Small intestine (tissue), 7 donors: ENCODE measurements around the gene ARAP1. TPM values are rescaled to one million over a fixed set of nuclear protein-coding genes. Genes with fewer than 3 reads are reported as not detected.

Experiments used
- DNase-seq, 2 donors: peaks; one replicate each; pipeline versions ENCODE4 v3.0.0 to v3.0.0-alpha.2; 2013
- FAIRE-seq: peaks from 2 replicates; lab custom pipeline; 2012; peaks lifted over from hg19 to GRCh38; lab: Jason Lieb, UNC
- H3K27ac ChIP-seq, 3 donors: one replicate each; pipeline ENCODE4 v1.5.1; 2013; ENCODE audit warnings: low read length in 2 of 3, mild to moderate bottlenecking in 2 of 3, control low read depth in 1 of 3, inconsistent platforms in 1 of 3, low read depth in 1 of 3, moderate library complexity in 1 of 3
- H3K27me3 ChIP-seq, 3 donors: one replicate each; pipeline ENCODE4 v1.6.1; 2013; ENCODE audit warnings: low read length in 3 of 3, inconsistent platforms in 1 of 3; ENCODE audit not compliant: control insufficient read depth in 3 of 3, insufficient read depth in 3 of 3
- H3K36me3 ChIP-seq, 3 donors: one replicate each; pipeline ENCODE4 v1.6.1; 2013; ENCODE audit warnings: low read length in 3 of 3, inconsistent platforms in 1 of 3, low read depth in 1 of 3, mild to moderate bottlenecking in 1 of 3, moderate library complexity in 1 of 3; ENCODE audit not compliant: control insufficient read depth in 3 of 3, insufficient read depth in 2 of 3
- H3K4me1 ChIP-seq, 3 donors: one replicate each; pipeline ENCODE4 v1.6.1; 2013; ENCODE audit warnings: low read length in 2 of 3, inconsistent platforms in 1 of 3, low read depth in 1 of 3, mild to moderate bottlenecking in 1 of 3, moderate library complexity in 1 of 3; ENCODE audit not compliant: control insufficient read depth in 3 of 3, insufficient read depth in 2 of 3
- H3K4me3 ChIP-seq, 3 donors: one replicate each; pipeline ENCODE4 v1.5.1; 2013; ENCODE audit warnings: low read length in 3 of 3, control low read depth in 1 of 3, inconsistent platforms in 1 of 3, low read depth in 1 of 3, mild to moderate bottlenecking in 1 of 3, moderate library complexity in 1 of 3
- H3K9me3 ChIP-seq, 2 donors: one replicate each; pipeline ENCODE4 v1.6.1; 2013; ENCODE audit warnings: low read depth in 1 of 2, low read length in 1 of 2; ENCODE audit not compliant: control insufficient read depth in 2 of 2, insufficient read depth in 1 of 2
- WGBS, 3 donors: extraction: QIAGEN DNeasy Blood & Tissue Kit; methylation state at CpG; one replicate each; pipeline ENCODE4 v1.1.7; 2013; 5-methylcytosine and 5-hydroxymethylcytosine counted together
- polyA plus RNA-seq, 4 donors: library from polyadenylated mRNA; stranded (reverse) in 3 of 4; unstranded in 1 of 4; fragments of 200-250 nt in 3 of 4; fragments of 120-200 nt in 1 of 4; gene quantifications; one replicate each; pipeline versions ENCODE4 v1.2.1 to v1.2.3, GENCODE V29; 2013
- donor health status: healthy with polysubstance abuse.
- donor health status: control.
- donor health status: control.
- donor health status: Bipolar disorder and iron deficiency.
- donor health status: healthy.

The ARAP1 gene
- polyA plus RNA-seq, 4 donors = 42.2 to 70.9 (median 53.2) TPM

DNA sequence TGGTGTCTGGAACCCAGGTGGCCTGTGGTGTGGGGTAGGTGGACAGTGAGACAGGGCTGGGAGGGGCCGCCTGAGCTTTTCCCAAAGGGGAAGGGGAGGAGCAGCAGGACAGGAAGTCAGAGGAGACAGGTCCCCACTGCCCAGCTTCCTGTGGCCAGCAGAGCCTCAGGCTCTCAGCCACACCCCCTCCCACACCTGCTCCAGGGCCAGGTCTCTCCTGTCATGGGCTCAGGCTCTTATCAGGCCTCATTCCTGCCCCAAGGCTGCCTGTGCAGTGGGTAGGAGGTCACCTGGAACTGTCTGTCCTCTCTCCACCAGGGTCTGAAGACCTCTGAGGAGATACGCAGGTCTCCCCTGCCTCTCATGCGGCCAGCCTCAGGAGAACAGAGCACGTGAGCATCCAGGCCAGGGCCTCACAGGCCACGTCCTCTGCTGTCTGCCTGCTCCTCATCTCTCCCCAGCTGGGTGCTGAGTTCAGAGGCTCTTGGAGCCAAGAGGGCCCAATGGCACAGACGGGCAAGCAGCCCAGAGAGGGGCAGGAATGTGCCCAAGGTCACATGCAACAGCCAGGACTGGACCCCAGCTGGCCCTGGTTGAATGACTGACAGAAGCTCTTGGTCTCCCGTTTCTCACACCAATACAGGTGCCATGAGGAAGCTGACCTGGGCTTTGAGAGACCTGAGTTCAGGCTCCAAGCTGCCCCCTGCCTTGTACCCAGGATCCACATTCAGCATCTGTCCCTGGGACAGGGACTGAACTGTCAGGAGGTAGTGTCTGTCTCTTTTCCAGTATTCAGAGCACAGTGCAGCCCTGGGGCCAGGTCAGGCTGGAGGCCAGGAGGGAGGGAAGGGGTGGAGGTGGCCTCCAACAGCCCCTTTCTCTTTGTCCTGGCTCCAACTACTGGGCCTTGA is 24.9 kb upstream of the ARAP1 start:
- 38 to 70% (median 59%) methylated on average over 6 to 7 of the region's 7 CpGs for WGBS, 3 donors
- Histone ChIP-seq H3K27ac (peak overlapping the region in 2 of 3 donors; percentile 39 to 86), H3K36me3 (peaks cover 0 to 90% (median 0%) of the 10 kb centered on the region in 3 donors), H3K4me1 (peaks cover 0 to 68% (median 3%) of the 10 kb centered on the region in 3 donors), H3K4me3 (peak overlapping the region in 1 of 3 donors; percentile 1), H3K27me3 (no peaks in the 10 kb centered on the region), H3K9me3 (no peaks in the 10 kb centered on the region)
- FAIRE-seq (no peak), DNase-seq (peak in 1 of 2 donors; percentile 49)

DNA sequence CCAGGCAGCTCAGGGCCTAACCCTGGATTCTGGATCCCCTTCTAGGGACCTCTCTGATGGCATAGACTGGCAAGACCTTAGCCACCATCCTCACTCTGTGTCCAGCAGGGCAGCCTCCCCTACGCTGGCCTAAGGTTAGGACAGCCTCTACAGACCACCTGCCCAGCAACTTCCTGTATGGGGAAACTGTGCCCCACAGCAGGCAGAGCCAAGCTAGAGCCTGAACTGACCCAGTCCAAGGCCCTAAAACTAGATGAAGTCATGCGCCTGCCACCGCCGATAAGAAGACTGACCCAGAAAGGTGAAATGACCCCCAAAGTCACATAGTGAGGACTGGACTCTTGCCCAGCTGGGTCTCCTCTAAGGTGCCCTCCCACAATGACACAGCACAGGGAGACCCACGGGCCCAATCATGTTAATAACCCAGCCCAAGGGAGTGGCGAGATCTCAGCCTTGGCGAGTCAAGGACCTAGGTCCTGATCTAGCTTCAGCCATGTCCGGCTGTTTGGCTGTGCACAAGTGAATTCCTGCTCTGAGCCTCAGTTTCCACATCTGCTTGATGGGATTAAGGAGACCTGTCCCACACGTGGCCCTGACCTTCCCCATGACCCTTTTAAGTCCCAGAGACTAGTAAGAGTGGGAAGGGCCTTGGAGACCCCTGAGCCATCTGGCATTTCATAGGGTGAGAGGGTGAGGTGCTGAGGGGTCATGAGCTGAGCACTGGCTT is 24.1 kb upstream of the ARAP1 start:
- WGBS, 3 donors = 55 to 78% (median 62%) methylated on average over 9 of the region's 9 CpGs
- peak overlapping the region in 1 of 3 donors; percentile 6 for H3K4me3 ChIP-seq
- no peak for FAIRE-seq
- H3K27ac ChIP-seq = peak overlapping the region in 1 of 3 donors; percentile 86
- DNase-seq = peak in 1 of 2 donors; percentile 71
- H3K36me3 ChIP-seq = peaks cover 0 to 98% (median 0%) of the 10 kb centered on the region in 3 donors
- no peaks in the 10 kb centered on the region for H3K27me3 ChIP-seq
- H3K9me3 ChIP-seq = no peaks in the 10 kb centered on the region
- H3K4me1 ChIP-seq = peaks cover 0 to 75% (median 3%) of the 10 kb centered on the region in 3 donors

DNA sequence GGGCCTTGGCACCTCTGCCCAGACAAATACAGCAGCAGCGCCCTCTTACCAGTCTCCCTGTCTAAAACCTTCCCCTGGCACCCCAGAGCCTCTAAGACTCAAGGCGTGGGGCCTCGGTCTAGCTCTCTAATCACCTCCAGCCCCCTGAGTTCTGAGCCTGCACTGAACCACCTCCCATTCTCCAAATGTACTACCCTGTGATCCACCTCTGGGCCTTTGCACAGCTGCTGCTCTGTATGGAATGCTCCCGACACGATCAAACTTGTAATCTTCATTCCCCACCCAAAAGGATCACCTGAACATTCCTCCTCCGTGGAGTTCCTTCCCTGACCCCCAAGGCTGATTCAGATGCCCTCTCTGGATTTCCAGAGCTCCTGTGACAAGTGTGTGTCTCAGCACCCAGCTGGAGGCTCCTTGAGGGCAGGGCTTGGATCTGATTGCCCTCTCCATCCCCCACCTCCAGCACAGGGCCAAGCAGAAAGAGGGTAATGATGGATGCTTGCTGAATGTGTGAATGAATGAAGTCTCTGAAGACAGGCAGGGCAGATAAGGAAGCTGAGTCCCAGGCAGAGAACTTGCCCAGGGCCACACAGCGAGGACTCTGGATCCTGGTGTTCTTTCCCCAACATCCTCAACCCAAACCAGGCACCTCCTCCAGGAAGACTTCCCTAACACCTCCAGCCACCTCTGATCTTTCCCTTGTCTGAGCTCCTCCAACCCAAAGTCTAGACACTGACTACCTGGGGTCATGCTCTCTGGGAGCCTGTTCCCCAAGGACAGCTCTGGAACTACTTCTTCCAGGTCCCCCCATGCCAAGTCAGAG is 23.3 kb upstream of the ARAP1 start:
- FAIRE-seq (no peak), DNase-seq (no peak)
- no peaks in the 10 kb centered on the region for H3K27me3 ChIP-seq
- 61 to 79% (median 79%) methylated on average over 7 of the region's 7 CpGs for WGBS, 3 donors
- H3K4me1 ChIP-seq = peaks cover 0 to 80% (median 3%) of the 10 kb centered on the region in 3 donors
- peak overlapping the region in 1 of 3 donors; percentile 86 for H3K27ac ChIP-seq
- H3K9me3 ChIP-seq = no peaks in the 10 kb centered on the region
- peak overlapping the region in 1 of 3 donors; percentile 6 for H3K4me3 ChIP-seq
- peaks cover 0 to 100% (median 0%) of the 10 kb centered on the region in 3 donors for H3K36me3 ChIP-seq

DNA sequence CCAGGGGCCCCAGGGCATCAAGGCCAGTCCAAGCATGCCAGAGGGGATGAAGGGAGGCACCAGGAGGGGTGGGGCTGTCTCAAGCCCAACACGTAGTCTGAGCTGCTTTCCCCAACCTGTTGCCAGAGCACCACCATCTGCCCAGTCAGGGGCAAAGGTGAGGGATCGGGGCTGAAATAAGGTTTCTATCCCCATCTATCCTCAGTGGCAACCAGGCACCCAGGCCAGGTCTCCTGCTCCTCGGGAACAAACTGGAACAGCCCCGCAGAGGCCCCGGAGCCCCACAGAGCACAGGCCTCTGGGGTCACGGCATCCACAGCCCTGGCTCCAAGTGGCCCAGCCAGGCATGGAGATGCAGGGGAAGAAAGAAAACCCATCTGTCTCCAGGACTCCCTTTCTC is 22.3 kb upstream of the ARAP1 start:
- Histone ChIP-seq H3K9me3 (no peaks in the 10 kb centered on the region), H3K27ac (peak overlapping the region in 1 of 3 donors; percentile 21), H3K36me3 (peaks cover 0 to 97% (median 0%) of the 10 kb centered on the region in 3 donors), H3K27me3 (no peaks in the 10 kb centered on the region), H3K4me1 (peaks cover 0 to 80% (median 3%) of the 10 kb centered on the region in 3 donors), H3K4me3 (no peak overlapping the region)
- 39 to 72% (median 49%) methylated on average over 6 of the region's 6 CpGs for WGBS, 3 donors
- FAIRE-seq = no peak
- DNase-seq = no peak

DNA sequence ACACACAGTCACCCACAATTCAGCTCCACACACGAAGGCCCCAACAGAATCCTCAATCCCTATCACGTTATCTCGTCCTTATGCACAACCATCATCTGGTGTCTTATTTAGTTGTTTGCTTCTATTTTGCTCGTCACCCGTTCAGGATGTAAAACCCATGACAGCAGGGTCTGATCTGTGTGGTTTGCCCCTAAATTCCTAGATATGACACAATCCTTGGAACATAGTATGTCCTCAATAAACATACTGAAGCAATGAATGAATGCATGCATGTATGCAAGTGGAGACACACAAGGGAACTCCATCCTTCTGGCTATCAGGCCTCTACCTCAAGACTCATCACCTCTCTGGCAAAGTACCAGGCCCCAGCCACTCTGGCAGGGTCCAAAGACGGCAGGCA is 21.5 kb upstream of the ARAP1 start:
- DNase-seq = no peak
- H3K4me3 ChIP-seq = no peak overlapping the region
- H3K27ac ChIP-seq = peak overlapping the region in 1 of 3 donors; percentile 46
- peaks cover 0 to 95% (median 0%) of the 10 kb centered on the region in 3 donors for H3K36me3 ChIP-seq
- H3K9me3 ChIP-seq = no peaks in the 10 kb centered on the region
- peaks cover 0 to 79% (median under 1%) of the 10 kb centered on the region in 3 donors for H3K4me1 ChIP-seq
- FAIRE-seq = no peak
- WGBS, 3 donors = 55 to 62% (median 61%) methylated on average over 6 of the region's 6 CpGs
- no peaks in the 10 kb centered on the region for H3K27me3 ChIP-seq

DNA sequence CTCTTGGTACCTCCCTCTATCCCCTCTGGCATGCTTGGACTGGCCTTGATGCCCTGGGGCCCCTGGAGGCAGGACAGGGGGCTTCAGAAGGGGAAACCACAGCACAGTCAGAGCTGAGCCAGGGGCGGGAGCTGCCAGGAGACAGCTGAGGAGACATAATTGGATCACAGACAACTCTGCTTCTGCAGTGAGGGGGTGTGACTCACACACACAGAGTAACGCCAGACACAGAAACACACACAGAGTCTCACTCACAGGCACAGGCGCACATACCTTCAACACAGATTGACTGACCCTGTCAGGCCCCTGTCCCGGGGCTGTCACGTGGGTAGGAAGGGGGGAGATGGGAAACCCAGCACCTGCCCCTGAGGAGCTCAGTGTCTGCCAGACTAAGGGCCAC is 21.1 kb upstream of the ARAP1 start:
- no peaks in the 10 kb centered on the region for H3K9me3 ChIP-seq
- no peaks in the 10 kb centered on the region for H3K27me3 ChIP-seq
- peaks cover 0 to 95% (median 0%) of the 10 kb centered on the region in 3 donors for H3K36me3 ChIP-seq
- peaks cover 0 to 79% (median 0%) of the 10 kb centered on the region in 3 donors for H3K4me1 ChIP-seq
- H3K27ac ChIP-seq = peak overlapping the region in 1 of 3 donors; percentile 50
- H3K4me3 ChIP-seq = no peak overlapping the region
- no peak for FAIRE-seq
- 40 to 50% (median 47%) methylated on average over 5 of the region's 5 CpGs for WGBS, 3 donors
- DNase-seq = peak in 1 of 2 donors; percentile 40

DNA sequence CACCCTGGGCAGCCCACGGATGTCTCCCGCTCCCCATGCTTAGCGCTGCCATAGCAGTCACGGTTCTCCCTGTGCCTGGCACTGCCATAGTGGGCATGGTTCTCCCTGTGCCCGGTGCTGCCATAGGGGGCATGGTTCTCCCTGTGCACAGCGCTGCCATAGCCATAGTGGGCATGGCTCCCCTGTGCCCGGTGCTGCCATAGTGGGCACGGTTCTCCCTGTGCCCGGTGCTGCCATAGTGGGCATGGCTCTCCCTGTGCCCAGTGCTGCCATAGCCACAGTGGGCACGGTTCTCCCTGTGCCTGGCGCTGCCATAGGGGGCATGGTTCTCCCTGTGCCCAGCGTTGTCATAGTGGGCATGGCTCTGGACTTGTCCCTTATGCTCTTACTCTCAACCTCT is 19.9 kb upstream of the ARAP1 start:
- FAIRE-seq (no peak), DNase-seq (no peak)
- Histone ChIP-seq H3K4me3 (no peak overlapping the region), H3K9me3 (no peaks in the 10 kb centered on the region), H3K27ac (no peak overlapping the region), H3K27me3 (no peaks in the 10 kb centered on the region), H3K36me3 (peaks cover 0 to 95% (median 0%) of the 10 kb centered on the region in 3 donors), H3K4me1 (peaks cover 0 to 78% (median 0%) of the 10 kb centered on the region in 3 donors)
- WGBS, 3 donors = 75 to 90% (median 75%) methylated on average over 11 to 12 of the region's 12 CpGs
